ENCODE results near the gene ORC6. TPM values are rescaled to one million over a fixed set of nuclear protein-coding genes. Genes with fewer than 3 reads are reported as not detected.
A peak's percentile ranks its signal among the peaks of the same experiment; 100 is the strongest.
"Not testable (repeated sequence)": the region's sequence is repeated elsewhere in the genome, so short reads cannot be mapped to it uniquely, and the experiment has no call there.

Gene ORC6
- total and polyA plus RNA-seq, 9 of the 15 experiments (the other 6 are each of a cell fraction or from before 2014, with no cell fraction given) = 18.7 to 71.4 (median 47.0) TPM

DNA sequence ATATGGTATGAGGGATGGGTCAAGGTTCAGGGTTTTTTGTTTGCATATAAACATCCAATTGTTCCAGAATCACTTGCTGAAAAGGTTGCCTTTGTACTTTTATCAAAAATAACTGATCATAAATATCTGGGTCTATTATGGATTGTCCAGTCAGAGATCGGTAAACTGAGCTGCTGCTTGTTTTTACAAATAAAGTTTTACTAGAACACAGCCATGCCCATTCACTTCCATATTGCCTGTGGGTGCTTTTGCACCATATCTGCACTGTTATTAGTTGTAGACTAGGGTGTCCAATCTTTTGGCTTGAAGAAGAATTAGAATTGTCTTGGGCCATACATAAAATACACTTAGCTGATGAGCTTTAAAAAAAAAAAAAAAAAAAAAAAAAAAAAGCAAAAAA lies 11.5 kb upstream of the ORC6 start:
- H2AFZ ChIP-seq (ENCODE audit: low read depth, low read length); H4K20me1 ChIP-seq (replicated peaks; ENCODE audit: control insufficient read depth, insufficient read depth, low read length); H3K9me3 ChIP-seq (replicated peaks; ENCODE audit: control insufficient read depth, insufficient read depth, low read depth, low read length); H3K27me3 ChIP-seq (ENCODE audit: control insufficient read depth in 2 of 2, insufficient read depth in 2 of 2, low read length in 2 of 2); ATAC-seq; CTCF ChIA-PET (ENCODE audit: low intra/inter-chr PET ratio); intact Hi-C loops (cut with micrococcal nuclease); DNase-seq (ENCODE audit: extremely low read depth in 1 of 4, low spot score in 3 of 4); H3K9ac ChIP-seq (ENCODE audit: insufficient read depth in 1 of 2, low read depth in 2 of 2, low read length in 2 of 2); H3K4me3 ChIP-seq; H3K9me1 ChIP-seq (ENCODE audit: control insufficient read depth, insufficient read depth, low read length); in situ Hi-C loops (cut with MboI); FAIRE-seq; H3K4me1 ChIP-seq (replicated peaks in 1 of 2; ENCODE audit: control insufficient read depth in 2 of 2, insufficient read depth in 2 of 2, low read length in 2 of 2); H3K4me2 ChIP-seq (ENCODE audit: insufficient read depth, low read length); BruUV-seq (replicated peaks); H3K27ac ChIP-seq (ENCODE audit: extremely low read depth, low read depth, low read length): not testable (repeated sequence)
- peaks cover 12% of the 10 kb centered on the region; the same call in 1 of the 3 replicates for H3K79me2 ChIP-seq (ENCODE audit: control insufficient read depth, insufficient read depth, low read length)
- POLR2A ChIA-PET = interaction anchor here (0.6 to 2.2 kb wide), 4 partner anchors 10 to 1081 kb away, joined by 3 to 5 read pairs (median 4); no protein-coding TSS in a partner anchor
- peaks cover 78% of the 10 kb centered on the region for H3K36me3 ChIP-seq (ENCODE audit: control insufficient read depth, insufficient read depth, low read length)
- 88% methylated on average over 1 of the region's 1 CpG for WGBS (ENCODE audit: insufficient coverage, low coverage, missing lambda C conversion rate)
- TF ChIP-seq, protein P1, sequence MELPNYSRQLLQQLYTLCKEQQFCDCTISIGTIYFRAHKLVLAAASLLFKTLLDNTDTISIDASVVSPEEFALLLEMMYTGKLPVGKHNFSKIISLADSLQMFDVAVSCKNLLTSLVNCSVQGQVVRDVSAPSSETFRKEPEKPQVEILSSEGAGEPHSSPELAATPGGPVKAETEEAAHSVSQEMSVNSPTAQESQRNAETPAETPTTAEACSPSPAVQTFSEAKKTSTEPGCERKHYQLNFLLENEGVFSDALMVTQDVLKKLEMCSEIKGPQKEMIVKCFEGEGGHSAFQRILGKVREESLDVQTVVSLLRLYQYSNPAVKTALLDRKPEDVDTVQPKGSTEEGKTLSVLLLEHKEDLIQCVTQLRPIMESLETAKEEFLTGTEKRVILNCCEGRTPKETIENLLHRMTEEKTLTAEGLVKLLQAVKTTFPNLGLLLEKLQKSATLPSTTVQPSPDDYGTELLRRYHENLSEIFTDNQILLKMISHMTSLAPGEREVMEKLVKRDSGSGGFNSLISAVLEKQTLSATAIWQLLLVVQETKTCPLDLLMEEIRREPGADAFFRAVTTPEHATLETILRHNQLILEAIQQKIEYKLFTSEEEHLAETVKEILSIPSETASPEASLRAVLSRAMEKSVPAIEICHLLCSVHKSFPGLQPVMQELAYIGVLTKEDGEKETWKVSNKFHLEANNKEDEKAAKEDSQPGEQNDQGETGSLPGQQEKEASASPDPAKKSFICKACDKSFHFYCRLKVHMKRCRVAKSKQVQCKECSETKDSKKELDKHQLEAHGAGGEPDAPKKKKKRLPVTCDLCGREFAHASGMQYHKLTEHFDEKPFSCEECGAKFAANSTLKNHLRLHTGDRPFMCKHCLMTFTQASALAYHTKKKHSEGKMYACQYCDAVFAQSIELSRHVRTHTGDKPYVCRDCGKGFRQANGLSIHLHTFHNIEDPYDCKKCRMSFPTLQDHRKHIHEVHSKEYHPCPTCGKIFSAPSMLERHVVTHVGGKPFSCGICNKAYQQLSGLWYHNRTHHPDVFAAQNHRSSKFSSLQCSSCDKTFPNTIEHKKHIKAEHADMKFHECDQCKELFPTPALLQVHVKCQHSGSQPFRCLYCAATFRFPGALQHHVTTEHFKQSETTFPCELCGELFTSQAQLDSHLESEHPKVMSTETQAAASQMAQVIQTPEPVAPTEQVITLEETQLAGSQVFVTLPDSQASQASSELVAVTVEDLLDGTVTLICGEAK (IDR thresholded peaks at IDR 0.05) = peak; percentile 68
- TF ChIP-seq, protein P1 (CRISPR knock-in tag; IDR thresholded peaks at IDR 0.05) = 0 out of 2 replicates have a peak, but pooled peaks have one; percentile 17

DNA sequence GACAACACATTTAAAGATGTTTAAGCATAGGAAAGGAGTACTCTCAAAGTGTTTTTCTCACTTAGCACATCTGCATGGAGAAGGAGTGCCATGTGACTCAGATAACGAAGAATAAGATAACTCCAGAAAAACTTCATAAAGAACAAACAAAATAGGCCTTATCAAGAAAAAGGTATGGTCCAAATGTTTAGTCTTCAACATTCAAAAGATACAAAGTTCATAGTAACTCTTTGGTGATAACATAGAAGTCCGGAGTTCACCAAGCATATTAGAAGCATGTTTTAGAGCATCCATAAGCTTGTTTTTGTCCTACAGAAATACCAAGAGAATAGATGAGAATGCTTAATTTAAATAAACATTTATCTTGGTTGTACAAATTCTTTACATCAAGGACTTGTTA lies 7.6 kb upstream of the ORC6 start:
- ATAC-seq; FAIRE-seq; H3K27ac ChIP-seq (ENCODE audit: extremely low read depth, low read depth, low read length); H2AFZ ChIP-seq (ENCODE audit: low read depth, low read length); H3K9me3 ChIP-seq (replicated peaks; ENCODE audit: control insufficient read depth, insufficient read depth, low read depth, low read length); BruUV-seq (replicated peaks); H3K9ac ChIP-seq (ENCODE audit: insufficient read depth in 1 of 2, low read depth in 2 of 2, low read length in 2 of 2); intact Hi-C loops (cut with micrococcal nuclease); in situ Hi-C loops (cut with MboI); H4K20me1 ChIP-seq (replicated peaks; ENCODE audit: control insufficient read depth, insufficient read depth, low read length); H3K4me2 ChIP-seq (ENCODE audit: insufficient read depth, low read length); H3K4me3 ChIP-seq; H3K9me1 ChIP-seq (ENCODE audit: control insufficient read depth, insufficient read depth, low read length); CTCF ChIA-PET (ENCODE audit: low intra/inter-chr PET ratio); DNase-seq (ENCODE audit: extremely low read depth in 1 of 4, low spot score in 3 of 4); H3K27me3 ChIP-seq (ENCODE audit: control insufficient read depth in 2 of 2, insufficient read depth in 2 of 2, low read length in 2 of 2); H3K4me1 ChIP-seq (replicated peaks in 1 of 2; ENCODE audit: control insufficient read depth in 2 of 2, insufficient read depth in 2 of 2, low read length in 2 of 2): not testable (repeated sequence)
- 8% methylated on average over 2 of the region's 2 CpGs for WGBS (ENCODE audit: insufficient coverage, low coverage, missing lambda C conversion rate)
- POLR2A ChIA-PET = interaction anchor here (1.5 kb wide), 1 partner anchor 8 kb away, joined by 4 read pairs; no protein-coding TSS in a partner anchor
- peaks cover 49% of the 10 kb centered on the region; the same call in 2 of the 3 replicates for H3K36me3 ChIP-seq (ENCODE audit: control insufficient read depth, insufficient read depth, low read length)
- peaks cover 49% of the 10 kb centered on the region for H3K79me2 ChIP-seq (ENCODE audit: control insufficient read depth, insufficient read depth, low read length)
